GM19455 (cell line): Measurements from ENCODE around the gene WDR27.
"Not testable (repeated sequence)": the region's sequence is repeated elsewhere in the genome, so short reads cannot be mapped to it uniquely, and the experiment has no call there.

Experiments used
- ATAC-seq: cut with Tn5 transposase; IDR thresholded peaks from one replicate; pipeline ENCODE4 v1.9.1; 2021; ENCODE audit not compliant: unreplicated experiment

WDR27 gene

DNA sequence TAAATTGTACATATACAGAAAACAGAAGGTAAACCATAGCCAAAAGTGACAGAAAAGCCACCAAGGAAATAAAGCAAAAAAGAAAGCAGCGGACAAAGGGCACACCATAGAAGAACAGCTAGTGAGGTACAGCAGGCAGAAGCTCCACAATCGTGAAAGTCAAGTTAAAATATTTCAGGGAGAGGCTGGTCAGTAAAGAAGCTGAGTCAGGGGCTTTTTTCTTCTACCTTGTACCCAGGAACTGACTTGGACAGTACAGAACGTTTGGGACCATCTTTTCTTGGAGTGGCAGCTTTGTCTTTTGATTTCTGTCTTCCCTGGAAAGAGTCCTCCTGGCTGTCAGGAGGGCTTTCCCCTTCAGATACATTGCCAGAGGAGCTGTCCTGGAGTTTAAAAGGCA is 8.2 kb upstream of the WDR27 start:
- no peak for ATAC-seq

- no peak for ATAC-seq
Measured at GRCh38 chr6:169709293-169709692, 7.5 kb upstream of the WDR27 start.

DNA sequence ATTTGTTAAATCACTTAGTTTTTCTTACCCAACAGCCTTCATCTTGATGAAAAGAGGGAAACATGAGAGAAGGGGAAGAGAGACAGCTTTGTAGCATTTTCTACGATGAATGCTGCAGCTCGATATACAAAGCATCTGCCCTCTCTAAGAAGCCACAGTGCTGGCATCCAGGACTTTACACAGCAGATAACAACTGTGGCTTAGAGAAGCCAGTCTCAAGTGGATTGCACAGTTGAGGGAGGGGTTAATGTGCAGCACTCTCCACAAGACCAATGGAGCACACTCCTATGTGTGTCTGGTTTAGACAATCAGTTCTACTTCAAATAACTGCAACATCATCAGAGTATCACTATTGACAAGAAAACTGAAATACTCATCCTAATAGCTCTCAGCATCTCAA is 5.9 kb upstream of the WDR27 start:
- no peak for ATAC-seq

GRCh38 chr6:169702840-169703246 is 1.0 kb upstream of the WDR27 start:
- peak; percentile 20 for ATAC-seq

- peak; percentile 10 for ATAC-seq
Measured at GRCh38 chr6:169701311-169701953, 397 bp downstream of the WDR27 start.

DNA sequence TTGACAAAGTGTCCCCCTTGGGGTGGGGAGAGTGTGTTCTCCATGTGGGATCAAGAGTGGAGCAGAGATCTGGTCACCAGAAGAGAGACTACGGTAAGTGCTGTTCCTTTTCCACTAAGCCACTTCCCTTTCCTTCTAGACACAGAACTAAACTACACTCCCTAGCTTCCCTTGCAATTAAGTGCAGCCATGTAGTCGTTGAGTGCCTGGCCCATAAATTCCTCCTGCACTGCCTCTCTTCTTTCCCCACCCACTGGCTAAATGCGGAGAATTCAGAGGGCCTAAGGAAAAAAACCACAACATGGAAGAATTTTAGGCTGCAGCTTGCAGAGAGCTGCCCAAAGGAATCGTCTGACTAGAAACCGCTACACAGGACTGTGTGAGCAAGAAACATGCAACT is 1.5 kb downstream of the WDR27 start:
- no peak for ATAC-seq

- ATAC-seq: not testable (repeated sequence)
Measured at GRCh38 chr6:169697115-169697514, 4.7 kb downstream of the WDR27 start.

- ATAC-seq: no peak
Measured at GRCh38 chr6:169695131-169695530, 6.7 kb downstream of the WDR27 start.

GRCh38 chr6:169692516-169692915 is 9.3 kb downstream of the WDR27 start:
- no peak for ATAC-seq

DNA sequence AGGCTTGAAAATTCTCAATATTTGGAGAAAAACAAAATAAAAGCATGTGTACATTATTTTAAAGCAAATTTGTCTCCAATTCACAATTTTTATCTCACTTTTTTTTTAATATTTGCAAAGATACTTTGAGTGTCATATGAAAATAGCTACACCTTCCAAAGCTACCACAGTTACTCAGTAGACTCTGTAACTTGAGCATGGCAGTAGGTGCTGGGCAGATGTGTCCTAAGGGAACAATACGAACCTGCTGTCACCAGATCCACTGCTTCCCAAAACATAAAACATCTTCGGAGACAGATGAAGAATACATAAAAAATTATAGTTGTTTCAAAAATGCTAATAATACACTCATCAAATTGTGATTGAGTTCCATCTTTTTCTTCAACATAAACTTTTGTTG is 10.6 kb downstream of the WDR27 start:
- ATAC-seq: no peak

GRCh38 chr6:169689287-169689686 is 12.5 kb downstream of the WDR27 start:
- no peak for ATAC-seq

- no peak for ATAC-seq
Measured at GRCh38 chr6:169685860-169686259, 16.0 kb downstream of the WDR27 start.

DNA sequence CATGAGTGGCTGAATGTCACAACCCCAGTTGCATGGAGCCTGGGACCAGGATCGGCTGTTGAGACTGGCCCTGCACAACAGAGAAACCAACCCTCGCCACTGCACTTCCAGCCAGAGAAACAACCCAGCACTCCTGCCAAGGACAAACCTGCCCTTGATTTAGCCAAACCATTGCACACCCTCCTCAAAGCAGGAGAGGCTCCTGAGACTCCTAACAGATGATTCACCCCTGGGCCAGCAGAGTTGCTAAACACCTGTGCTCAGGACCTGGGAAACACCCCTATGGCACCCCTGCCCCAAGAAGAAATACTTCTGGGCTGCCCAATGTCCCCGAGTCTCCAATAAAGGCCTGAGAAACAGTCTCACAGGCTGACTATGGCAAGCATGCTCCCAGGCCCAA is 17.8 kb downstream of the WDR27 start:
- no peak for ATAC-seq

DNA sequence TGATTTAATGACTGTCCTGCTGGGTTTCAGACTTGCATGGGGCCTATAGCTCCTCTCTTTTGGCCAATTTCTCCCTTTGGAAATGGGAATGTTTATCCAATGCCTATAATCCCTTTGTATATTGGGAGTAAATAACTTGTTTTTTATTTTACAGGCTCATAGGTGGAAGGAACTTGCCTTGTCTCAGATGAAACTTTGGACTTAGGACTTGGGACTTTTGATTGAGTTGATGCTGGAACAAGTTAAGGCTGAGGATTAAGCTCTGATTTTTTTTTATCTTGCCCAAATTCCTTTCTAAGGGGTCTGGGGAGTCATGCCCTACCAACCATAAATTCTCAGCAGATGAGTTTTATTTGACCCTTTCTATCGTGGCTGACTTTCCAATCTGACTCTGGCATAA is 23.5 kb downstream of the WDR27 start:
- no peak for ATAC-seq

GRCh38 chr6:169677096-169677495 is 24.7 kb downstream of the WDR27 start:
- no peak for ATAC-seq

GRCh38 chr6:169675011-169675410 is 26.8 kb downstream of the WDR27 start:
- no peak for ATAC-seq

DNA sequence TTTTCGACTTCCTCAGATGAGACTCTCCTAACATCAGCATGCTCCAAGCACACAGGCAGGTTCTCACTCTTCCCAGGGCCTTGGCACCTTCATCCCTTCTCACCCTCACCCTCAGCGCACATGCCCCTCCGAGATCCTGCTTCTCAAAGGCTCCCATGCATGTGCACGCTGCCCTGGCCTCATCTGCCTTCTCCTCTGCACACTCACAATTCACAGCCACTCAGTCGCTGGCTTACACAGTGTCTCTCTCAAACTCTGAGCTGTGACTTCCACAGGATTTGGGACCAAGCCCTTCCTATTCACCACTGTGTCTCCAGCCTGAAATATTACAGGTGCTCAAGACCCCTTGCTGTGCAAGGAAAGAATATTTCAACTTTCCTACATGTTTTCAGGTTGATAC is 30.3 kb downstream of the WDR27 start:
- no peak for ATAC-seq

GRCh38 chr6:169669889-169670288 is 31.9 kb downstream of the WDR27 start:
- ATAC-seq: no peak

- no peak for ATAC-seq
Measured at GRCh38 chr6:169669147-169669546, 32.7 kb downstream of the WDR27 start.

- ATAC-seq: no peak
Measured at GRCh38 chr6:169668203-169668847, 33.5 kb downstream of the WDR27 start.

DNA sequence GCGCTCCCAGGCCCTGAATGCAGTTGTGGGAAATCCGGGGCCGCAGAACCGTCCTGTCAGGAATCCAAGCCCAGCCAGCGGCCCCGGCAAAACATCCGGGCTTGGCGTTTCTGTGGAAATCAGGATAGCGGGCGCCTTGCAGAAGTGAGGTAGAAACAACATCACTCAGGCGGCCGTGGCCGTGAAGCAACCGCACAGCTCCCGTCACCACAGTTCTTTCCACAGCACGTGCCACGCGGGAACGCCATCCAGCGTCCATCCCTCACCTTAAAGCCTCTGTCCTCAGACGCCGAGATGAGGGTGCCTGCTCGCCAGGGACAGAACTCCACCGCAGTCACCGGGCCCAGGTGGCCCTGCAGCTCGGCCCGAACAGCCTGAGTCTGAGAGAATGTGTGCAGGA is 34.1 kb downstream of the WDR27 start:
- ATAC-seq: no peak

DNA sequence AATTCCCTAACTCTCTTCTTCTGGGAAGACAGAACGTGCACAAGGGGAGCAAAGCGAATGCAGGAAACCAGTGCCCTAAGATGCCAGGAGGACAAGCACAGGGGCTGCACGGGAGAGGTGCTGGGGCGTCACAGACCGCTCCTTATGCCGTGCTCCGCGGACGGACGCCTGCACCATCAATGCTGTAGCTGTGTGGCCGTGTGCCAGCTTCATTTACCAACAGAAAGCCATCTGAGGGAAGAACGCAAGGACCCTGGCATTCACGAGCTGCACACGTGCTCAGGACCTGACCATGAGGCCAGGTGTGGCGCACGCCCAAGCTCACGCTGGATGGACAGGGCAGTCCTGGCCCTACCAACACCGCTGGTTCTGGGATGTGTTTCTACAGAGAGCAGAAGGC is 35.4 kb downstream of the WDR27 start:
- no peak for ATAC-seq

DNA sequence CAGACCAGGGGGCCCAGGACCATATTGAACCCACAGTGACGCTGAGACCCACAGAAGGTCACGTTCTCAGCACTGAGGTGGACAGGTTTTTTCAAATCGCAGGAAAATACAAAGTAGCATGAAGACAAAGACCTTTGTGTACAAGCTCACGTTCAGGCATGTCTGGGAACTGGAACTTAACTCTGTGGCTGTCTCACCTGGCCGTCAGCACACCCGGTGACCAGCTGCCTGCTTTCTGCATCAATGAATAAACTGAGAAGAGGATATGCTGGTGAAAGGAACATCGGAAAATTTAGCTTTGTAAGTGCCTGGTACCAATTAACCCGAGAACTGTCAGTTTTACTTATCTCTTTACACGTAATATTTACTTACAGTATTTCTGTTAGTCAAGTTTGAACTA is 36.5 kb downstream of the WDR27 start:
- no peak for ATAC-seq
